ENCODE measurements around the gene SPIN1.

DNA sequence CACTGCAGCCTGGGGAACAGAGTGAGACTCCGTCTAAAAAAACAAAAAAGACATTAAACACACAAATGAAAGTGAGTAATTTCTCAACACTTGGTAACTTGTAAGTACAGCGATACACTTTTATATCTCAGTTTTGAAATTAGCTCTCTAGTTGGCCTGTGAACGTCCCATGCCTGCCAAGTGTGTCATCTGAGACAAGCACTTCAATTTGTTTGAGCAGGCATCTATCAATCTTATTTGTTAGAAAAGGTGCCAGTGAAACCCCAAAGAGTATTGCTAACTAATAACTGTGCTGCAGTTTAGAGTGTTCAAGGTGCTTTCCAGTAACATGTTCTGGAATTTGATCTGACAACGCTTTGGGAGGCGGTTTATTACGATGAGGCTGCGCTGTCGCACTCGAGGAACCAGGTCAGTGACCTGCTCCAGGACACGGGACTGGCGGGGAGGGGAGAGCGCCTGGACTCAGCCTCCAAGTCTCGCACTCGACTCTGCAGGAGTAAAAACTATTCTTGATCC is 1.1 kb upstream of the SPIN1 start:
- no peak for TF ChIP-seq POLR2A (IDR thresholded peaks at IDR 0.05; ENCODE audit: low read depth, low read length)
- TF ChIP-seq POLR2AphosphoS5 (IDR thresholded peaks at IDR 0.05; ENCODE audit: low read depth, low read length) = no peak
